T-helper 2 cell treated with Interferon-gamma antibody and Interleukin-4, amounts not matched to agents 100 ng/mL and 5 ng/mL, for 36 hours (primary cell): ENCODE data around the gene ITGAL. TPM values are rescaled to one million over a fixed set of nuclear protein-coding genes. Genes with fewer than 3 reads are reported as not detected.
"Not testable (repeated sequence)": the region's sequence is repeated elsewhere in the genome, so short reads cannot be mapped to it uniquely, and the experiment has no call there.

Experiments used
- intact Hi-C: fragments of 100-400 bp; cut with micrococcal nuclease; formaldehyde crosslinking; loops from one replicate; pipeline ENCODE4 v1.15.1; 2023
- total RNA-seq: library from RNA; stranded (reverse); gene quantifications from 2 replicates; pipeline ENCODE4 v1.2.3, GENCODE V29; 2022

The ITGAL gene
- total RNA-seq, 1 donor from 2014 or later, result 528 TPM

- intact Hi-C loops, result no loop called here
Observed at GRCh38 chr16:30539000-30539964, 66.7 kb downstream of the ITGAL start.

GRCh38 chr16:30539986-30540526, 67.5 kb downstream of the ITGAL start:
- intact Hi-C loops, result not testable (repeated sequence)

- intact Hi-C loops, result not testable (repeated sequence)
Observed at GRCh38 chr16:30540916-30541464, 68.4 kb downstream of the ITGAL start.

GRCh38 chr16:30541502-30542329, 69.2 kb downstream of the ITGAL start:
- intact Hi-C loops, result no loop called here

GRCh38 chr16:30543067-30543466, 70.5 kb downstream of the ITGAL start:
- intact Hi-C loops, result no loop called here

GRCh38 chr16:30546115-30546514, 73.6 kb downstream of the ITGAL start:
- intact Hi-C loops, result no loop called here

- intact Hi-C loops, result no loop called here
Observed at GRCh38 chr16:30548416-30549253, 76.1 kb downstream of the ITGAL start.

GRCh38 chr16:30551781-30552180, 79.2 kb downstream of the ITGAL start:
- intact Hi-C loops, result loop anchor here (1.0 to 2.0 kb wide), 2 partner anchors 16 to 33 kb away; partner anchors contain the start of gene ZNF785

- intact Hi-C loops, result no loop called here
Observed at GRCh38 chr16:30552956-30553355, 80.4 kb downstream of the ITGAL start.

- intact Hi-C loops, result no loop called here
Observed at GRCh38 chr16:30553393-30553899, 80.9 kb downstream of the ITGAL start.

- intact Hi-C loops, result no loop called here
Observed at GRCh38 chr16:30554557-30555314, 82.2 kb downstream of the ITGAL start.

- intact Hi-C loops, result no loop called here
Observed at GRCh38 chr16:30555315-30556124, 83.0 kb downstream of the ITGAL start.

GRCh38 chr16:30556125-30556473, 83.6 kb downstream of the ITGAL start:
- intact Hi-C loops, result no loop called here

- intact Hi-C loops, result no loop called here
Observed at GRCh38 chr16:30557707-30557956, 85.1 kb downstream of the ITGAL start.

- intact Hi-C loops, result loop anchor here (1.0 to 2.0 kb wide), 7 partner anchors 14 to 136 kb away; partner anchors contain the start of genes FBRS, PRR14, ZNF768 and ZNF785
Observed at GRCh38 chr16:30557957-30558788, 85.6 kb downstream of the ITGAL start, which contains the start of gene ZNF764. TSS of gene ZNF764 (minus strand) at chr16:30558374. CDS start at chr16:30558182, 192 bp downstream.

- intact Hi-C loops, result loop anchor here (1.0 to 2.0 kb wide), 7 partner anchors 13 to 135 kb away; partner anchors contain the start of genes FBRS, PRR14, ZNF768 and ZNF785
Observed at GRCh38 chr16:30558789-30559377, 86.3 kb downstream of the ITGAL start.

GRCh38 chr16:30559690-30560089, 87.1 kb downstream of the ITGAL start:
- intact Hi-C loops, result loop anchor here (2.0 kb wide), 1 partner anchor 33 kb away; the partner anchor contains the start of gene ZNF768
